ENCODE data around the gene NDFIP2. TPM values are rescaled to one million over a fixed set of nuclear protein-coding genes. Genes with fewer than 3 reads are reported as not detected.

NDFIP2 gene
- polyA plus RNA-seq, 1 donor (not counting 4 experiments of a cell fraction or from before 2014, with no cell fraction given) = 244 TPM

- Histone ChIP-seq H3K9ac (ENCODE audit: control insufficient read depth, extremely low read depth, insufficient read depth, low read length) (no peak overlapping the region), H3K36me3 (ENCODE audit: control insufficient read depth in 2 of 2, extremely low read depth in 1 of 2, insufficient read depth in 2 of 2, low read length in 2 of 2) (peaks cover 10 to 14% of the 10 kb centered on the region in 2 experiments), H3K4me2 (ENCODE audit: control insufficient read depth, extremely low read depth, insufficient read depth, low read depth, low read length) (no peak overlapping the region), H2AFZ (ENCODE audit: control insufficient read depth, low read length) (no peak overlapping the region), H3K79me2 (ENCODE audit: control insufficient read depth, insufficient read depth, low read length) (peaks cover 78% of the 10 kb centered on the region), H3K9me1 (ENCODE audit: control insufficient read depth, extremely low read depth, insufficient read depth, low read length) (no peaks in the 10 kb centered on the region), H3K4me3 (ENCODE audit: control insufficient read depth in 2 of 3, extremely low read depth in 1 of 3, insufficient read depth in 2 of 3, low read depth in 1 of 3, low read length in 3 of 3) (no peak overlapping the region), H3K27ac (ENCODE audit: control insufficient read depth, insufficient read depth, low read length) (no peak overlapping the region), H3K9me3 (ENCODE audit: control insufficient read depth, low read depth, low read length) (no peaks in the 10 kb centered on the region), H3K4me1 (ENCODE audit: control insufficient read depth, extremely low read depth, insufficient read depth, low read length) (peaks cover 4% of the 10 kb centered on the region), H3K27me3 (ENCODE audit: control insufficient read depth, extremely low read depth, insufficient read depth, low read length) (no peaks in the 10 kb centered on the region), H4K20me1 (ENCODE audit: control insufficient read depth, extremely low read depth, insufficient read depth, low read length) (peaks cover 6% of the 10 kb centered on the region)
- no peak for DNase-seq (ENCODE audit: low read depth, low spot score)
- TF ChIP-seq EZH2 (IDR thresholded peaks at IDR 0.05; ENCODE audit: low read length) = no peak
- no peak for TF ChIP-seq CTCF (optimal IDR thresholded peaks at IDR 0.05 in 1 of 3, IDR thresholded peaks at IDR 0.05 in 1 of 3, conservative IDR thresholded peaks at IDR 0.05 in 1 of 3; ENCODE audit: extremely low read depth in 1 of 3, insufficient read depth in 2 of 3, low read length in 3 of 3)
- FAIRE-seq = no peak
- dilution Hi-C loops (cut with MboI; ENCODE audit: extremely low pct_ligation_motif_present, low sequenced_read_pairs) = no loop called here
Observed at GRCh38 chr13:79534596-79534995, 53.6 kb downstream of the NDFIP2 start.

DNA sequence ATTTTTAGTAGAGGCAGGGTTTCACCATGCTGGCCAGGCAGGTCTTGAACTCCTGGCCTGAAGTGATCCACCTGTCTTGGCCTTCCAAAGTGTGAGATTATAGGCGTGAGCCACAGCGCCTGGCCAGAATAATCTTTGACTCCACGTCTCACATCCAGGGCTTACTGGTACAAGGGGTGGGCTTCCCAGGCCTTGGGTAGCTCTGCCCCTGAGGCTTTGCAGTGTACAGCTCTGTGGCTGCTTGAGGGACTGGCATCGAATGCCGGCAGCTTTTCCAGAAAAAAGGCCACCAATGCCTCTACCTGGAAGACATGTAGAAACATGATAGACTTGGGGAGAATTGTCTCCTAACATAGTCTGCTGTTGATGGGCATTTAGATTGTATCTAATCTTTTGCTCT, 57.8 kb downstream of the NDFIP2 start:
- TF ChIP-seq EZH2 (IDR thresholded peaks at IDR 0.05; ENCODE audit: low read length) = no peak
- no peak for TF ChIP-seq CTCF (optimal IDR thresholded peaks at IDR 0.05 in 1 of 3, IDR thresholded peaks at IDR 0.05 in 1 of 3, conservative IDR thresholded peaks at IDR 0.05 in 1 of 3; ENCODE audit: extremely low read depth in 1 of 3, insufficient read depth in 2 of 3, low read length in 3 of 3)
- H3K27ac ChIP-seq (ENCODE audit: control insufficient read depth, insufficient read depth, low read length) = no peak overlapping the region
- H3K4me3 ChIP-seq (ENCODE audit: control insufficient read depth in 2 of 3, extremely low read depth in 1 of 3, insufficient read depth in 2 of 3, low read depth in 1 of 3, low read length in 3 of 3) = no peak overlapping the region
- no peak overlapping the region for H2AFZ ChIP-seq (ENCODE audit: control insufficient read depth, low read length)
- H3K4me1 ChIP-seq (ENCODE audit: control insufficient read depth, extremely low read depth, insufficient read depth, low read length) = peaks cover 4% of the 10 kb centered on the region
- FAIRE-seq = no peak
- no peaks in the 10 kb centered on the region for H3K9me3 ChIP-seq (ENCODE audit: control insufficient read depth, low read depth, low read length)
- H3K9me1 ChIP-seq (ENCODE audit: control insufficient read depth, extremely low read depth, insufficient read depth, low read length) = no peaks in the 10 kb centered on the region
- H3K36me3 ChIP-seq (ENCODE audit: control insufficient read depth in 2 of 2, extremely low read depth in 1 of 2, insufficient read depth in 2 of 2, low read length in 2 of 2) = peaks cover 9 to 15% of the 10 kb centered on the region in 2 experiments
- no peaks in the 10 kb centered on the region for H3K27me3 ChIP-seq (ENCODE audit: control insufficient read depth, extremely low read depth, insufficient read depth, low read length)
- DNase-seq (ENCODE audit: low read depth, low spot score) = no peak
- H3K79me2 ChIP-seq (ENCODE audit: control insufficient read depth, insufficient read depth, low read length) = peaks cover 53% of the 10 kb centered on the region
- H3K4me2 ChIP-seq (ENCODE audit: control insufficient read depth, extremely low read depth, insufficient read depth, low read depth, low read length) = no peak overlapping the region
- H3K9ac ChIP-seq (ENCODE audit: control insufficient read depth, extremely low read depth, insufficient read depth, low read length) = no peak overlapping the region
- dilution Hi-C loops (cut with MboI; ENCODE audit: extremely low pct_ligation_motif_present, low sequenced_read_pairs) = no loop called here
- no peaks in the 10 kb centered on the region for H4K20me1 ChIP-seq (ENCODE audit: control insufficient read depth, extremely low read depth, insufficient read depth, low read length)
